ENCODE data around the gene SASH1. TPM values are rescaled to one million over a fixed set of nuclear protein-coding genes. Genes with fewer than 3 reads are reported as not detected.

Gene SASH1
- total RNA-seq, 1 experiment from 2014 or later: 19.2 TPM

DNA sequence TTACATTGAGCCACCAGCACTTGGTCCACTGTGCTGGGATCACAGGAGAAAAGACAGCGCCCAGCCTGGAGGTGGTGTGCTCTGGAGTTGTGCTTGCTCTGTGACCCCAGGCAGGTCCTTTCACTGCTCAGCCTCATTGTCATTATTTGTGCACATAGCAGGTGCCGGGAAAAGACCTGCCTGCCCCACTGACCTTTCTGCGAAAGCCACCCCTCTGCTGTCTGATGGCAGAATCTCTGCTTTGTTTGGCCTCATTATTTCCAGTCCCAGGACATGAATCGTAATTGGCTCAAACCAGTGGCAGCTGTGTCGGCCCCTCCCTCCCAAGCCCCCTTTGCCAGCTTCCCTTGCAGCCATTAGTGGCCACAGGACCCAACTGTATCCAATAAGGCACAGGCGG lies 219.0 kb downstream of the SASH1 start:
- Histone ChIP-seq H3K9me3 (ENCODE audit: low read depth, low read length, poor library complexity, severe bottlenecking) (no peaks in the 10 kb centered on the region), H3K27ac (ENCODE audit: low read depth, low read length, poor library complexity, severe bottlenecking) (no peak overlapping the region), H3K4me3 (ENCODE audit: low read depth, low read length, poor library complexity, severe bottlenecking) (no peak overlapping the region), H3K4me1 (ENCODE audit: insufficient read depth, low read length, poor library complexity, severe bottlenecking) (no peaks in the 10 kb centered on the region), H3K36me3 (ENCODE audit: insufficient read depth, low read length, poor library complexity, severe bottlenecking) (no peaks in the 10 kb centered on the region), H3K27me3 (replicated peaks; ENCODE audit: insufficient read depth, low read depth, low read length, poor library complexity) (no peaks in the 10 kb centered on the region)
- ChIA-PET CTCF (no interaction called here), POLR2A (ENCODE audit: low non-redundant PET) (no interaction called here)
- intact Hi-C loops (cut with micrococcal nuclease; ENCODE audit: unreplicated experiment): no loop called here
- TF ChIP-seq EZH2 (IDR thresholded peaks at IDR 0.05; ENCODE audit: borderline replicate concordance, low read depth, low read length, poor library complexity, severe bottlenecking): no peak
- TF ChIP-seq, protein P1, sequence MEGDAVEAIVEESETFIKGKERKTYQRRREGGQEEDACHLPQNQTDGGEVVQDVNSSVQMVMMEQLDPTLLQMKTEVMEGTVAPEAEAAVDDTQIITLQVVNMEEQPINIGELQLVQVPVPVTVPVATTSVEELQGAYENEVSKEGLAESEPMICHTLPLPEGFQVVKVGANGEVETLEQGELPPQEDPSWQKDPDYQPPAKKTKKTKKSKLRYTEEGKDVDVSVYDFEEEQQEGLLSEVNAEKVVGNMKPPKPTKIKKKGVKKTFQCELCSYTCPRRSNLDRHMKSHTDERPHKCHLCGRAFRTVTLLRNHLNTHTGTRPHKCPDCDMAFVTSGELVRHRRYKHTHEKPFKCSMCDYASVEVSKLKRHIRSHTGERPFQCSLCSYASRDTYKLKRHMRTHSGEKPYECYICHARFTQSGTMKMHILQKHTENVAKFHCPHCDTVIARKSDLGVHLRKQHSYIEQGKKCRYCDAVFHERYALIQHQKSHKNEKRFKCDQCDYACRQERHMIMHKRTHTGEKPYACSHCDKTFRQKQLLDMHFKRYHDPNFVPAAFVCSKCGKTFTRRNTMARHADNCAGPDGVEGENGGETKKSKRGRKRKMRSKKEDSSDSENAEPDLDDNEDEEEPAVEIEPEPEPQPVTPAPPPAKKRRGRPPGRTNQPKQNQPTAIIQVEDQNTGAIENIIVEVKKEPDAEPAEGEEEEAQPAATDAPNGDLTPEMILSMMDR (conservative IDR thresholded peaks at IDR 0.05; ENCODE audit: low read depth, low read length): no peak
- DNase-seq (ENCODE audit: low spot score): no peak
- BruUV-seq (replicated peaks): no TSS peak

DNA sequence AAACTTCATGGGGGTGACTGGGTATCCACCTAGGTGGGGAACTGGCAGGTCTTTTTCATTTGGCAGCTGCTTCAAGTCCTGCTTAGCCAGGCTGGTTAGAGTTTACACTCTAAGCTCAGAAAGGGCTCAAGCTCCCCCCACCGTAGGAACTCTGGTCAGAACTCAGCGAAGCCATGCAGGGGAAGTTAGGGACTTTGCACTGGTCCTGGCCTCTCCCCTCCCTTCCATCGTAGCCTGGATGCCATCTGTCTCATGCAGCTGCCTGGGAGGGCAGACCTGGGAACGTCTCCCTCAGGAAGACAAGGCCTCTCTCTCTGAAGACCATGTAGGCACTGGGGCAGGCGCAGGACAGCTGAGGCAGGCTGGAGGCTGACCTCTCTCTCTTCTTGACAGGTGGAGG lies 220.4 kb downstream of the SASH1 start:
- BruUV-seq (replicated peaks): no TSS peak
- Histone ChIP-seq H3K36me3 (ENCODE audit: insufficient read depth, low read length, poor library complexity, severe bottlenecking) (no peaks in the 10 kb centered on the region), H3K4me1 (ENCODE audit: insufficient read depth, low read length, poor library complexity, severe bottlenecking) (no peaks in the 10 kb centered on the region), H3K27ac (ENCODE audit: low read depth, low read length, poor library complexity, severe bottlenecking) (no peak overlapping the region), H3K9me3 (ENCODE audit: low read depth, low read length, poor library complexity, severe bottlenecking) (no peaks in the 10 kb centered on the region), H3K4me3 (ENCODE audit: low read depth, low read length, poor library complexity, severe bottlenecking) (no peak overlapping the region), H3K27me3 (replicated peaks; ENCODE audit: insufficient read depth, low read depth, low read length, poor library complexity) (no peaks in the 10 kb centered on the region)
- POLR2A ChIA-PET (ENCODE audit: low non-redundant PET): no interaction called here
- intact Hi-C loops (cut with micrococcal nuclease; ENCODE audit: unreplicated experiment): no loop called here
- no peak for DNase-seq (ENCODE audit: low spot score)
- no peak for TF ChIP-seq EZH2 (IDR thresholded peaks at IDR 0.05; ENCODE audit: borderline replicate concordance, low read depth, low read length, poor library complexity, severe bottlenecking)
- TF ChIP-seq, protein P1 (conservative IDR thresholded peaks at IDR 0.05; ENCODE audit: low read depth, low read length): no peak
- CTCF ChIA-PET: no interaction called here

DNA sequence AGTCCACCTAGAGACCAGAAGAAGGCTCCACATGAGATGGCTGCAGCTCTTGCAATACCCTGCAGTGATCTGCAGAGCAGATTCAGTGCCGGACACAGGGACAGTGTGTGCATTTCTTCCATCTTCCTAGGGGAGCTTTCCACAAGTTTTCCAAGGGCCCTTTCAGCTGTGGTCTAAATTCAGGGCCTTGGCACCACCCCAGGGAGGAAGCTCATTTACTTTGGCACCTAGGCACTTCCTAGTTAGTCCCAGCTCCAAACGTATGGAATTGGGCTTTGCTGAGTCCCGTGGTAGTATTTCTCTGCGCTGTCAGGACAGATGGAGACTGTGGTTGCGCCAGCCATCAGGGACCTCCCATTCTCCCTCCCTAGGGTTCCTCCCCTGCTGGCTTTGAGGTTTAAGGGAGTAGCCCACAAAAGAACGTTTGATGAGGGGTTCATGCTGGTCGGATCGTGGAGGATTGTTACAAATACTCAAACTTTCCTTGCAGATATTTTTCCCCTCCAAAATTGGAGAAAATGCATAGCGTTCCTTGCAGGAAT lies 221.9 kb downstream of the SASH1 start:
- Histone ChIP-seq H3K4me3 (ENCODE audit: low read depth, low read length, poor library complexity, severe bottlenecking) (no peak overlapping the region), H3K36me3 (ENCODE audit: insufficient read depth, low read length, poor library complexity, severe bottlenecking) (no peaks in the 10 kb centered on the region), H3K27me3 (replicated peaks; ENCODE audit: insufficient read depth, low read depth, low read length, poor library complexity) (no peaks in the 10 kb centered on the region), H3K27ac (ENCODE audit: low read depth, low read length, poor library complexity, severe bottlenecking) (no peak overlapping the region), H3K4me1 (ENCODE audit: insufficient read depth, low read length, poor library complexity, severe bottlenecking) (no peaks in the 10 kb centered on the region), H3K9me3 (ENCODE audit: low read depth, low read length, poor library complexity, severe bottlenecking) (no peaks in the 10 kb centered on the region)
- no TSS peak for BruUV-seq (replicated peaks)
- CTCF ChIA-PET: no interaction called here
- no peak for TF ChIP-seq EZH2 (IDR thresholded peaks at IDR 0.05; ENCODE audit: borderline replicate concordance, low read depth, low read length, poor library complexity, severe bottlenecking)
- TF ChIP-seq, protein P1 (conservative IDR thresholded peaks at IDR 0.05; ENCODE audit: low read depth, low read length): no peak
- DNase-seq (ENCODE audit: low spot score): no peak
- intact Hi-C loops (cut with micrococcal nuclease; ENCODE audit: unreplicated experiment): no loop called here
- POLR2A ChIA-PET (ENCODE audit: low non-redundant PET): no interaction called here

Data from A673 (cell line).